ENCODE measurements around the gene COX6B2. TPM values are rescaled to one million over a fixed set of nuclear protein-coding genes. Genes with fewer than 3 reads are reported as not detected.

COX6B2 gene
- total RNA-seq, 1 experiment from 2014 or later = 0.80 TPM

GRCh38 chr19:55368701-55369563 is 14.4 kb upstream of the COX6B2 start:
- Histone ChIP-seq H3F3A (ENCODE audit: low read length, unreplicated experiment) (peaks cover 5% of the 10 kb centered on the region), H3K27ac (ENCODE audit: low read length) (no peak overlapping the region), H2AFZ (ENCODE audit: low read length) (peak overlapping the region; percentile 66; the same call in 1 of the 2 replicates), H3K4me2 (ENCODE audit: low read length) (peak overlapping the region; percentile 78), H3K4me1 (ENCODE audit: insufficient read depth, low read length) (peaks cover 37% of the 10 kb centered on the region), H3K4me3 (ENCODE audit: low read length) (peak overlapping the region; percentile 61), H3K9me3 (ENCODE audit: low read length) (no peaks in the 10 kb centered on the region), H3K9ac (ENCODE audit: low read length) (no peak overlapping the region), H3K9me2 (replicated peaks; ENCODE audit: low read length) (no peaks in the 10 kb centered on the region), H3K36me3 (ENCODE audit: low read depth, low read length) (no peaks in the 10 kb centered on the region), H3K27me3 (ENCODE audit: low read length) (no peaks in the 10 kb centered on the region), H3K79me2 (ENCODE audit: low read length) (no peaks in the 10 kb centered on the region), H4K20me1 (ENCODE audit: low read length) (no peaks in the 10 kb centered on the region)
- BruUV-seq (replicated peaks) = no TSS peak
- POLR2A ChIA-PET (ENCODE audit: unreplicated experiment) = no interaction called here
- intact Hi-C loops (cut with micrococcal nuclease) = no loop called here
- TF ChIP-seq EZH2 (IDR thresholded peaks at IDR 0.05; ENCODE audit: low read length, unreplicated experiment) (no peak), EZH2phosphoT487 (IDR thresholded peaks at IDR 0.05; ENCODE audit: borderline replicate concordance, low read length) (no peak), CTCF (conservative IDR thresholded peaks at IDR 0.05; ENCODE audit: low read depth, low read length) (no peak)
- peak; percentile 30 for ATAC-seq
- CTCF ChIA-PET = interaction anchor here (0.6 kb wide), 1 partner anchor 732 kb away, joined by 20 read pairs; no protein-coding TSS in a partner anchor
- DNase-seq = peak; percentile 67

DNA sequence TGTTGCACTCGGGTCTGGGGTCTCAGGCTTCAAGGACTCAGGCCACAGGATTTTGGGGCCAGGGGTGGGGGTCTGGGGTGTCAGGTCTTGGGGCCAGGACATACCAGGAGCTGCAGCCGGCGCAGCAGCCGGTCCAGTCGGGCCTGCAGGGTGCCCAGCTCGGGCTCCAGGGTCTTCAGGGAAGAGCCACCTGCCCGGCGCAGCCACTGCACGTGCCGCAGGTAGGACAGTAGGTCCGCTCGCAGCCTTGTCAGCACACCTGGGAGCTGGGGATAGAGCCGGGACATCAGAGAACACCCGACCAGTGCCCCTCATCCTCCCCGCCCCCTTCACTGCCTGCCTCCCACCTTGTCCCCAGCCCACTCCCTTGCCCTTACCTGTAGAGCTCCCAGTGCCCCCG is 13.6 kb upstream of the COX6B2 start:
- Histone ChIP-seq H3K27me3 (ENCODE audit: low read length) (no peaks in the 10 kb centered on the region), H4K20me1 (ENCODE audit: low read length) (no peaks in the 10 kb centered on the region), H3K4me1 (ENCODE audit: insufficient read depth, low read length) (peaks cover 29% of the 10 kb centered on the region), H3K9ac (ENCODE audit: low read length) (no peak overlapping the region), H2AFZ (ENCODE audit: low read length) (no peak overlapping the region), H3K9me2 (replicated peaks; ENCODE audit: low read length) (no peaks in the 10 kb centered on the region), H3K4me2 (ENCODE audit: low read length) (no peak overlapping the region), H3K36me3 (ENCODE audit: low read depth, low read length) (no peaks in the 10 kb centered on the region), H3K79me2 (ENCODE audit: low read length) (no peaks in the 10 kb centered on the region), H3F3A (ENCODE audit: low read length, unreplicated experiment) (peaks cover 5% of the 10 kb centered on the region), H3K27ac (ENCODE audit: low read length) (no peak overlapping the region), H3K9me3 (ENCODE audit: low read length) (no peaks in the 10 kb centered on the region), H3K4me3 (ENCODE audit: low read length) (no peak overlapping the region)
- CTCF ChIA-PET = no interaction called here
- DNase-seq = no peak
- POLR2A ChIA-PET (ENCODE audit: unreplicated experiment) = no interaction called here
- TF ChIP-seq CTCF (conservative IDR thresholded peaks at IDR 0.05; ENCODE audit: low read depth, low read length) = no peak
- no peak for TF ChIP-seq EZH2 (IDR thresholded peaks at IDR 0.05; ENCODE audit: low read length, unreplicated experiment)
- TF ChIP-seq EZH2phosphoT487 (IDR thresholded peaks at IDR 0.05; ENCODE audit: borderline replicate concordance, low read length) = no peak
- no TSS peak for BruUV-seq (replicated peaks)
- ATAC-seq = no peak
- intact Hi-C loops (cut with micrococcal nuclease) = no loop called here

- peaks cover 19% of the 10 kb centered on the region for H3K4me1 ChIP-seq (ENCODE audit: insufficient read depth, low read length)
- CTCF ChIA-PET = no interaction called here
- H3K9me2 ChIP-seq (replicated peaks; ENCODE audit: low read length) = no peaks in the 10 kb centered on the region
- no peak for DNase-seq
- H3K4me3 ChIP-seq (ENCODE audit: low read length) = no peak overlapping the region
- no peak overlapping the region for H2AFZ ChIP-seq (ENCODE audit: low read length)
- H3K79me2 ChIP-seq (ENCODE audit: low read length) = no peaks in the 10 kb centered on the region
- no peaks in the 10 kb centered on the region for H4K20me1 ChIP-seq (ENCODE audit: low read length)
- POLR2A ChIA-PET (ENCODE audit: unreplicated experiment) = no interaction called here
- TF ChIP-seq EZH2 (IDR thresholded peaks at IDR 0.05; ENCODE audit: low read length, unreplicated experiment) (no peak), CTCF (conservative IDR thresholded peaks at IDR 0.05; ENCODE audit: low read depth, low read length) (no peak), EZH2phosphoT487 (IDR thresholded peaks at IDR 0.05; ENCODE audit: borderline replicate concordance, low read length) (no peak)
- H3K4me2 ChIP-seq (ENCODE audit: low read length) = no peak overlapping the region
- no peaks in the 10 kb centered on the region for H3K36me3 ChIP-seq (ENCODE audit: low read depth, low read length)
- intact Hi-C loops (cut with micrococcal nuclease) = no loop called here
- no peaks in the 10 kb centered on the region for H3K27me3 ChIP-seq (ENCODE audit: low read length)
- no peaks in the 10 kb centered on the region for H3K9me3 ChIP-seq (ENCODE audit: low read length)
- no peak overlapping the region for H3K27ac ChIP-seq (ENCODE audit: low read length)
- peaks cover 5% of the 10 kb centered on the region for H3F3A ChIP-seq (ENCODE audit: low read length, unreplicated experiment)
- no peak overlapping the region for H3K9ac ChIP-seq (ENCODE audit: low read length)
- ATAC-seq = no peak
- no TSS peak for BruUV-seq (replicated peaks)
These were observed 12.3 kb upstream of the COX6B2 start for GRCh38 chr19:55366790-55367189.

Measured in PC-3 (cell line).